ENCODE data around the gene OR5AC2.
A peak's percentile ranks its signal among the peaks of the same experiment; 100 is the strongest.

Gene OR5AC2, protein sequence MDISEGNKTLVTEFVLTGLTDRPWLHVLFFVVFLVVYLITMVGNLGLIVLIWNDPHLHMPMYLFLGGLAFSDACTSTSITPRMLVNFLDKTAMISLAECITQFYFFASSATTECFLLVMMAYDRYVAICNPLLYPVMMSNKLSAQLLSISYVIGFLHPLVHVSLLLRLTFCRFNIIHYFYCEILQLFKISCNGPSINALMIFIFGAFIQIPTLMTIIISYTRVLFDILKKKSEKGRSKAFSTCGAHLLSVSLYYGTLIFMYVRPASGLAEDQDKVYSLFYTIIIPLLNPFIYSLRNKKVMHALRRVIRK

DNA sequence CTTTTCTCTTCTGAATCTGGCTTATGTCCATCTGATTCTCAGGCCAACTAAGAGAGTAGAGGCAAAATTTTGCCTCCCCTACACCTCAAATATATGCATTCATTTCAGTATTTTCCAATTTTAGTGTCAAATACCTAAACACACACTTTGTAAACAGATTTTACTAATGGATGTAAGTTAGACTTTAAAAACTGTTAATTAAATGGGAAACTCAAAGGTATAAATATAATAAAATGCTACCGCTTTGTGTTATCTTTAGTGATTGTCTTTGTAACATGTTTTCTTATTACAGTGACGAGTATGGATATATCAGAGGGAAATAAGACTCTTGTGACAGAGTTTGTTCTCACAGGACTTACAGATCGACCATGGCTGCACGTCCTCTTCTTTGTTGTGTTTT lies at the start of gene OR5AC2:
Gene OR5AC2, plus strand, starts transcription at position 301 of the 400 bp plus-strand sequence. Its CDS starts 0 bp downstream, at position 301.
- H3K9ac ChIP-seq (ENCODE audit: low read depth, low read length), result no peak within 1 kb of the TSS
- H3K4me1 ChIP-seq (ENCODE audit: control insufficient read depth, insufficient read depth, low read length), result no peaks in the 10 kb centered on the region
- H3K27me3 ChIP-seq (ENCODE audit: control insufficient read depth, insufficient read depth, low read length), result no peaks in the 10 kb centered on the region
- no peak within 1 kb of the TSS for H3K4me3 ChIP-seq (ENCODE audit: low read depth, low read length)
- no peaks in the 10 kb centered on the region for H3K9me3 ChIP-seq (ENCODE audit: control insufficient read depth, insufficient read depth, low read length)
- no peaks in the 10 kb centered on the region for H3K36me3 ChIP-seq (ENCODE audit: control insufficient read depth, insufficient read depth, low read length)

DNA sequence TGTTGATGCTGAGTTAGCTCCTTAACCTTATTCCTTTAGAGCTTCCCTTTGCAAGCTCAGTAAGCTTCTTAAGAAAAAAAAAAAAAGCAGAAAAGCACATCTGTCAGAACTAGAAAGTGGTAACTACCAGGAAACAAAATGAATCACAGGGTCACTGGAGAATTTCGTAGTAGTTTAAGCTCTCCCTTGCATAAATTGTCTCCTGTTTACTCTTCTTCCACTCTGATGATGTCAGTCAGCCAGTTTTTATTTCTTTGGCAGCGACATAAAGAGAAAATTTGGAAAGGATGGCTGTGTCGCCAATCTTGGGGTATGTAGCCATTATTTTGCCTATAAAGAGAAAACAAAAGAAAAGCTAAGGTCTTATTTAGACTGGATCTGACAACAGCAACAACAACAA lies 48.7 kb upstream of the OR5AC2 start:
- Histone ChIP-seq H3K27me3 (ENCODE audit: control insufficient read depth, insufficient read depth, low read length) (no peaks in the 10 kb centered on the region), H3K36me3 (ENCODE audit: control insufficient read depth, insufficient read depth, low read length) (no peaks in the 10 kb centered on the region), H3K9me3 (ENCODE audit: control insufficient read depth, insufficient read depth, low read length) (no peaks in the 10 kb centered on the region), H3K9ac (ENCODE audit: low read depth, low read length) (no peak overlapping the region), H3K4me3 (ENCODE audit: low read depth, low read length) (no peak overlapping the region), H3K4me1 (ENCODE audit: control insufficient read depth, insufficient read depth, low read length) (no peaks in the 10 kb centered on the region)

DNA sequence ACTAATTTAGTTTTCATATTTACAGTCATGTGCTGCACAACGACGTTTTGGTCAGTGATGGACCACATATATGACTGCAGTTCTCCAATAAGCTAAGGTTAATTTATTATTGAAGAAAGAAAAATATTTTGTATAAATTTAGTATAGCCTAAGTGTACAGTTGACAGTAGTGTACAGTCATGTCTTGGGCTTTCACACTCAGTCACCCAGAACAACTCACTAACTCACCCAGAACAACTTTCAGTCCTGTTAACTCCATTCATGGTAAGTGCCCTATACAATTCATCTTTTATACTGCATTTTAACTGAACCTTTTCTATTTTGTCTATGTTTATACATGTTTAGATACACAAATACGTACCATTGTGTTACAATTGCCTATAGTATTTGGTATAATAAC lies 48.1 kb upstream of the OR5AC2 start:
- H3K9me3 ChIP-seq (ENCODE audit: control insufficient read depth, insufficient read depth, low read length), result no peaks in the 10 kb centered on the region
- H3K36me3 ChIP-seq (ENCODE audit: control insufficient read depth, insufficient read depth, low read length), result no peaks in the 10 kb centered on the region
- H3K9ac ChIP-seq (ENCODE audit: low read depth, low read length), result no peak overlapping the region
- H3K27me3 ChIP-seq (ENCODE audit: control insufficient read depth, insufficient read depth, low read length), result no peaks in the 10 kb centered on the region
- H3K4me3 ChIP-seq (ENCODE audit: low read depth, low read length), result no peak overlapping the region
- no peaks in the 10 kb centered on the region for H3K4me1 ChIP-seq (ENCODE audit: control insufficient read depth, insufficient read depth, low read length)

DNA sequence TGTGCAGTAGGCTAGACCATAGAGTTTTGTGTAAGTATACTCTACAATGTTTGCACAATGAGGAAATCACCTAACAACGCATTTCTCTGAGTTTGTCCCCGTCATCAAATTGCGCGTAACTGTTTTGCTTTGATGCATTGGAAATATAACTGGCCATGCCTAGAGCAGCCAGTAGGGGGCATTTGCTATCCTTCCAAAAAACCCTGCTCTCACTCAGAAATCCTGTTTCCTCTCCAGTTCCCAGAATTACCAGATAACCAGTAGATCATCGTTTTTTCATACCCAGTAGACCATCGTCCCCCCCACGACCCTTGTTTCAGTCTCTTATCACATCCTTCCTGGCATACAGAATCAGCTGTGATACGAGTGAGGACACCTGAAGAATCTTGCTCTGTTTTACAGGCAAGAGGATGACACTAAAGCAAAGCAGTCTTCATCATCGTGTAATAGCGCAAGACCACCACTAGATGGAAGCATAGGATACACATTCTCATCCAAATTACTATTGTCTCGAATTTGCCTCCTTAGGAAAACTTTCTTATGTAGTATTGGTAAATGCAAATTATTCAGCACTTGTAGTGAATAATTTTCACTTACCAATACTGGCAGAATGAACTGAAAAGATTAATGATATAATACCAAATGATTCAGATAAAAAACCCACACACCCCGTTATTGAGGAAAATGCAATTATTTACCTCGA lies 47.5 kb upstream of the OR5AC2 start:
- H3K4me3 ChIP-seq (ENCODE audit: low read depth, low read length), result peak overlapping the region; percentile 52
- no peak overlapping the region for H3K9ac ChIP-seq (ENCODE audit: low read depth, low read length)
- H3K27me3 ChIP-seq (ENCODE audit: control insufficient read depth, insufficient read depth, low read length), result no peaks in the 10 kb centered on the region
- H3K4me1 ChIP-seq (ENCODE audit: control insufficient read depth, insufficient read depth, low read length), result no peaks in the 10 kb centered on the region
- no peaks in the 10 kb centered on the region for H3K9me3 ChIP-seq (ENCODE audit: control insufficient read depth, insufficient read depth, low read length)
- no peaks in the 10 kb centered on the region for H3K36me3 ChIP-seq (ENCODE audit: control insufficient read depth, insufficient read depth, low read length)

DNA sequence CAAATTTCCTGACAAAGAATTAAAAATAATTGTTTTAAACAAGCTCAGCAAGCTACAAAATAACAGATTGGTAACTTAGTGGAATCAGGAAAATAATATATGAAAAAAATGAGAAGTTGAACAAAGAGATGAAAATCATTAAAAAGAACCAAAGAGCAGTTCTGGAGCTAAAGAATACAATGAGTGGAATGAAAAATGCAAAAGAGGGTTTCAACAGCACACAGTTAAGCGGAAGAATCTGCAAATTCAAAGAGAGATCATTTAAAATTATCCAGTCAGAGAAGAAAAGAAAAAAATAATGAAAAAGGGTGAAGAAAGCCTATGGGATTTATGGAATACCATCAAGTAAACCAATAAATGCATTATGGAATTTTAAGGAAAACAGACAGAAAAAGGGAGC lies 45.6 kb upstream of the OR5AC2 start:
- Histone ChIP-seq H3K4me1 (ENCODE audit: control insufficient read depth, insufficient read depth, low read length) (no peaks in the 10 kb centered on the region), H3K36me3 (ENCODE audit: control insufficient read depth, insufficient read depth, low read length) (no peaks in the 10 kb centered on the region), H3K9me3 (ENCODE audit: control insufficient read depth, insufficient read depth, low read length) (no peaks in the 10 kb centered on the region), H3K27me3 (ENCODE audit: control insufficient read depth, insufficient read depth, low read length) (no peaks in the 10 kb centered on the region), H3K4me3 (ENCODE audit: low read depth, low read length) (no peak overlapping the region), H3K9ac (ENCODE audit: low read depth, low read length) (no peak overlapping the region)

DNA sequence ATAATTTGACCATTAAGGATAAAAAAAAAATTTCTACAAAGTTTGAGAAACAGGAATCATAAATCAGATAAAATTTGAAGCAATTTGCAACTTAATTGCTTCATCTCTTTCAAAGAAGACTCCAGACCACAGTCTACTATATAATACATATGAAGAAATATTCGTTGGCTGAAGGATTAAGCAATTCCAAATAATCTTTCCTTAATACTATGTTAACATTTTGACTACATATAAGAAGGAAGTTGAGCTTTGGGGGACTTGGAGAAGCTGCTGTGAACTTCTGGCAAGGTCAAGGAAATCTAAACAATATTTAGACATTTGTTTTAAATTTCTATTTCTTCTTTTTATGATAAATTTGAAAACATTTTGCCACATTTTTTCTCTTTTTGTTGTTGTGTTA lies 38.4 kb upstream of the OR5AC2 start:
- no peaks in the 10 kb centered on the region for H3K4me1 ChIP-seq (ENCODE audit: control insufficient read depth, insufficient read depth, low read length)
- no peaks in the 10 kb centered on the region for H3K36me3 ChIP-seq (ENCODE audit: control insufficient read depth, insufficient read depth, low read length)
- H3K9ac ChIP-seq (ENCODE audit: low read depth, low read length), result no peak overlapping the region
- no peaks in the 10 kb centered on the region for H3K27me3 ChIP-seq (ENCODE audit: control insufficient read depth, insufficient read depth, low read length)
- H3K4me3 ChIP-seq (ENCODE audit: low read depth, low read length), result no peak overlapping the region
- H3K9me3 ChIP-seq (ENCODE audit: control insufficient read depth, insufficient read depth, low read length), result no peaks in the 10 kb centered on the region

DNA sequence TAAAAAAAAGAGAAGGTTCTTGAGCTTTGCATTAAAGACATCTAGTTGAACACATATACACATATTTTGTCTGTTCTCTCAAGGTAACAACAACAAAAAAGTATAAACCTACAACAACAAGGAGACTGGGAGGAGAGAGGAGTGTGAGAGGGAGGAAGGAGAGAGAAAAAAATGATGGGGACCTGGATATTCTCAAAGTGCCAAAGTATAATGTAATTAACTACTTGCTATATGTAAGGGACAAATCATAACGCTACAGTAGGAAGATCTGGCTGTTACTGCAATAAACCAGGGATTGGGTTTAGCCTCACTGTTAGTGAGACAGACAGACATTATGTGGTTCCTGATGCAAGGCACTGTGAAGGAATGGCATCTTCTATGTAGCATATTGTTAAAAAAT lies 37.7 kb upstream of the OR5AC2 start:
- H3K27me3 ChIP-seq (ENCODE audit: control insufficient read depth, insufficient read depth, low read length), result no peaks in the 10 kb centered on the region
- H3K9me3 ChIP-seq (ENCODE audit: control insufficient read depth, insufficient read depth, low read length), result no peaks in the 10 kb centered on the region
- H3K4me1 ChIP-seq (ENCODE audit: control insufficient read depth, insufficient read depth, low read length), result no peaks in the 10 kb centered on the region
- H3K9ac ChIP-seq (ENCODE audit: low read depth, low read length), result no peak overlapping the region
- no peak overlapping the region for H3K4me3 ChIP-seq (ENCODE audit: low read depth, low read length)
- no peaks in the 10 kb centered on the region for H3K36me3 ChIP-seq (ENCODE audit: control insufficient read depth, insufficient read depth, low read length)

DNA sequence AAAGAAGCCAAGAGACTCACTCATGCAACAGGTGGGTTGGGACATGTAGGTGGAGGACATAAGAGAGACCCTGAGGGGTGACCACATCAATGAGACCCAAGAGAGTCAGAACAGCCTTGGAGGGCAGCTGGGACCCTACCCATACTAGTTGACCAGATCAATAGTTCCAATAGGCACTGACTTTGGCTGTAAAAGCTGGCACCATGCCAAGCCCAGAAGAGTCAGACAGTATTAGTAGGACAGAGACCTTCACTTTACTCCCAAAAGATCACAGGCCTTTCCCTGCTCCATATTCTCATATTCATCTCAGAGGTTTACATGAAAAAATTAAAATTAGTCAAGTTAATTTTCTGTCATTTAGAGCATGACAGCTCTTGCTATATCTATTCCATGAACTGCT lies 30.9 kb upstream of the OR5AC2 start:
- Histone ChIP-seq H3K4me3 (ENCODE audit: low read depth, low read length) (no peak overlapping the region), H3K36me3 (ENCODE audit: control insufficient read depth, insufficient read depth, low read length) (no peaks in the 10 kb centered on the region), H3K4me1 (ENCODE audit: control insufficient read depth, insufficient read depth, low read length) (no peaks in the 10 kb centered on the region), H3K9me3 (ENCODE audit: control insufficient read depth, insufficient read depth, low read length) (no peaks in the 10 kb centered on the region), H3K9ac (ENCODE audit: low read depth, low read length) (no peak overlapping the region), H3K27me3 (ENCODE audit: control insufficient read depth, insufficient read depth, low read length) (no peaks in the 10 kb centered on the region)

DNA sequence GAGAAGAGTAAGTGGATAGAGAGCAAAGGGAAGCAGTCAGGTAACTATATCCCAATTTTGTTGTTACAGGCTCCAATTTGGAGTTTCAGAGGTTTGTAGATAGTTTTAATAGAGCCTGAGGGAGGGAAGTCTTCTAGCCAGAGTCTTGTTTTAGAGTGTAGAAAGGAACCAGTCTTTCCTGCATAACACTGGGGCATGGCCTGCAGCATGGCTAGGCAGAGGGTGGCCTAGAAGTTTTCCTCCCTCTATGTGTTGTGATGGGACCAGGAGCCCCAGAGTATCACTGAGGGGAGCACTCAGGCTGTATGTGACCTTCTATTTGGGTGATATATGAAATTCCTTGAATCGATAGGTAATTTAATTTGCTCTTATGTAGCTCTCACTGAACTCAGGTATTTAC lies 29.3 kb upstream of the OR5AC2 start:
- no peaks in the 10 kb centered on the region for H3K27me3 ChIP-seq (ENCODE audit: control insufficient read depth, insufficient read depth, low read length)
- no peaks in the 10 kb centered on the region for H3K4me1 ChIP-seq (ENCODE audit: control insufficient read depth, insufficient read depth, low read length)
- no peaks in the 10 kb centered on the region for H3K9me3 ChIP-seq (ENCODE audit: control insufficient read depth, insufficient read depth, low read length)
- H3K4me3 ChIP-seq (ENCODE audit: low read depth, low read length), result no peak overlapping the region
- H3K36me3 ChIP-seq (ENCODE audit: control insufficient read depth, insufficient read depth, low read length), result no peaks in the 10 kb centered on the region
- no peak overlapping the region for H3K9ac ChIP-seq (ENCODE audit: low read depth, low read length)

DNA sequence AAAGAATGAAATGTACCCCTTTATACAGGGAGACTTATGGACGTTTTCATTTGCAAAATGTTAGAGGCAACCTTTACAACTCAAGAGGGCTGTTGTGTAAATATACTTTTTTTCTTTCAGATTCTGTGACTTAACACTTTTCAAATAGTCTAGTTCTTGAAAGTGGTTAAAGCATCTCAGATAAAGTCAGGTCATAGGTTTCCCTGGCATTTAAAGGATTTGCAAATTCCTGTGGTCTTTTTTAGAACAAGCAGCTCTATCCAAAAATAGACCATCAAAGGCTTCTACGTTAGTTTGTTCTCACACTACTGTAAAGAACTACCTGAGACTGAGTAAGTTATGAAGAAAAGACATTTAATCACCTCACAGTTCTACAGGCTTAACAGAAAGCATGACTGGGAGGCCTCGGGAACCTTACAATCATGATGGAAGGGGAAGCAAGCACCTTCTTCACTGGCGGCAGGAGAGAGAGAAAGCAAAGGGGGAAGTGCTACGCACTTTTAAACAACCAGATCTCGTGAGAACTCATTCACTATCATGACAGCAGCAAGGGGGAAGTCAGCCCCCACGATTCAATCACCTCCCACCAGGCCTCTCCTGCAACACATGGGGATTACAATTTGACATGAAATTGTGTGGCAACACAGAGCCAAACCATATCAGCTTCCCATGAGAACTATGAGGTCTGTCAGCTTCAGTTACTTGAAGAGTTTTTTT lies 28.6 kb upstream of the OR5AC2 start:
- Histone ChIP-seq H3K4me1 (ENCODE audit: control insufficient read depth, insufficient read depth, low read length) (no peaks in the 10 kb centered on the region), H3K9me3 (ENCODE audit: control insufficient read depth, insufficient read depth, low read length) (no peaks in the 10 kb centered on the region), H3K27me3 (ENCODE audit: control insufficient read depth, insufficient read depth, low read length) (no peaks in the 10 kb centered on the region)

DNA sequence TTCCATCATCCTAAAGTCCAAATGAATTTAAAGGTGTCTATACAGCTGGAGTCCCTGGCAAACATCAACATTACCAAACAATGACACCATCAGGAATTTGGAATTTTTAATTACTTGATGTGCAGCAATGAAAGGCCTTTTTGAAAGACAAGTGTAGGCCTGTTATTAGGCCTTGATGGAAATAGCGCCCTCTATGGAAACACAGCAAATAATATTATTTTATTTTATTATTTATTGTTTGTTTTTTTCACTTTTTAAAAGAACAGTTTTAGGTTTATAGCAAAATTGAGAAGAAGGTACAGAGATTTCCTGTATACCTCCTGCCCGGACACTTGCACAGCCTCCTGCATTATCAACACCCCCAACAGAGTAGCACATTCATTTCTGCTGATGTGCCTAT lies 18.1 kb upstream of the OR5AC2 start:
- Histone ChIP-seq H3K4me3 (ENCODE audit: low read depth, low read length) (no peak overlapping the region), H3K4me1 (ENCODE audit: control insufficient read depth, insufficient read depth, low read length) (no peaks in the 10 kb centered on the region), H3K9ac (ENCODE audit: low read depth, low read length) (no peak overlapping the region), H3K27me3 (ENCODE audit: control insufficient read depth, insufficient read depth, low read length) (no peaks in the 10 kb centered on the region), H3K9me3 (ENCODE audit: control insufficient read depth, insufficient read depth, low read length) (no peaks in the 10 kb centered on the region), H3K36me3 (ENCODE audit: control insufficient read depth, insufficient read depth, low read length) (no peaks in the 10 kb centered on the region)

More for the DNA sequence above, 28.6 kb upstream of the OR5AC2 start:
- Histone ChIP-seq H3K36me3 (ENCODE audit: control insufficient read depth, insufficient read depth, low read length) (no peaks in the 10 kb centered on the region), H3K9ac (ENCODE audit: low read depth, low read length) (no peak overlapping the region), H3K4me3 (ENCODE audit: low read depth, low read length) (no peak overlapping the region)

DNA sequence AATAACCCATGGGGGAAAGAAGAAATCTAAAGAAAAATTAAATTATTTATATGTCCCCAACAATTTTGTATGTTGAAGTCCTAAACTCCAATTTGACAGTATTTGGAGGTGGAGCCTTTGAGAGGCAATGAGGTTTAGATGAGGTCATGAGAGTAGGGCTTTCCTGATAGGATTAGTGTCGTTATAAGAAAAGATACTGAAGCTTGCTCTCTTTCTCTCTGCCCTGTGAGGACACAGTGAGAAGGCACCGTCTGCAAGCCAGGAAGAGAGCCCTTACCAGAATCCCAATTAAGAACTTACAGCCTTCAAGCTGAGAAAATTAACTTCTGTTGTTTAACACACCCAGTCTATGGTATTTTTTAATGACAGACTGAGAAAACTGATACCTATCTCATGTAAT lies 16.1 kb upstream of the OR5AC2 start:
- no peaks in the 10 kb centered on the region for H3K36me3 ChIP-seq (ENCODE audit: control insufficient read depth, insufficient read depth, low read length)
- no peak overlapping the region for H3K9ac ChIP-seq (ENCODE audit: low read depth, low read length)
- no peaks in the 10 kb centered on the region for H3K9me3 ChIP-seq (ENCODE audit: control insufficient read depth, insufficient read depth, low read length)
- no peak overlapping the region for H3K4me3 ChIP-seq (ENCODE audit: low read depth, low read length)
- H3K27me3 ChIP-seq (ENCODE audit: control insufficient read depth, insufficient read depth, low read length), result no peaks in the 10 kb centered on the region
- no peaks in the 10 kb centered on the region for H3K4me1 ChIP-seq (ENCODE audit: control insufficient read depth, insufficient read depth, low read length)

Data from iPS-15b (cell line).